Stimulated activated CD4-positive, alpha-beta T cell treated with anti-CD3 and anti-CD28 coated beads, Interleukin-2, amount 100 ng/mL, for 4 hours (primary cell): ENCODE measurements around the gene APRT.

ENCODE experiments used
- DNase-seq: peaks from one replicate; pipeline ENCODE4 v3.0.0-alpha.2; 2020; ENCODE audit warnings: low read depth

The APRT gene

DNA sequence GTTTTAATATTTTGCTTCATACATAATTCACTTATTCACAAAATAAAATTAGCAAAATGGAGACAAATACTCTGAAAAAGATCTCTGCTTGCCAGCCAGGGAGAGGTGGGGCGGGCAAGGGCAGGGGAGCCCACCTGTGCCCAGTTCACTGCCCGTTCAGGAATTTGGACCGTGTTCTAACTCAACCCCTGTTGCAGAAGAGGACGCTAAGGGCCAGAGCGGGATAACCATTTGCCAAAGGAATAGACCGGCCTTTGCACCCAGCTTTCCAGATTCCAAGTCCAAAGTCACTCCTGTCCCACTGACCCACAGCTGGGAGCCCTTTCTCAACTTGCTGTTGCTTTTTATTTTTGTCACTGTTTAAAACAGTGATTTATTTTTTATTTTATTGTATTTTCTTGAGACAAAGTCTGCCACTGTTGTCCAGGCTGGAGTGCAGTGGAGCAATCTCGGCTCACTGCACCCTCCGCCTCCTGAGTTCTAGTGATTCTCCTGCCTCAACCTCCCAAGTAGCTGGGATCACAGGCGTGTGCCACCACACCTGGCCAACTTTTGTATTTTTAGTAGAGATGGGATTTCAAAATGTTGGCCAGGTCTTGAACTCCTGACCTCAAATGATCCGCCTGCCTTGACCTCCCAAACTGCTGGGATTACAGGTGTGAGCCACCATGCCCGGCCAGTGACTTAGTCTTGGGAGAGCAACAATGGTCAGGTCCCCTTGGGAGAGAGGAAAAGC is 24.0 kb downstream of the APRT start:
- DNase-seq, result no peak

DNA sequence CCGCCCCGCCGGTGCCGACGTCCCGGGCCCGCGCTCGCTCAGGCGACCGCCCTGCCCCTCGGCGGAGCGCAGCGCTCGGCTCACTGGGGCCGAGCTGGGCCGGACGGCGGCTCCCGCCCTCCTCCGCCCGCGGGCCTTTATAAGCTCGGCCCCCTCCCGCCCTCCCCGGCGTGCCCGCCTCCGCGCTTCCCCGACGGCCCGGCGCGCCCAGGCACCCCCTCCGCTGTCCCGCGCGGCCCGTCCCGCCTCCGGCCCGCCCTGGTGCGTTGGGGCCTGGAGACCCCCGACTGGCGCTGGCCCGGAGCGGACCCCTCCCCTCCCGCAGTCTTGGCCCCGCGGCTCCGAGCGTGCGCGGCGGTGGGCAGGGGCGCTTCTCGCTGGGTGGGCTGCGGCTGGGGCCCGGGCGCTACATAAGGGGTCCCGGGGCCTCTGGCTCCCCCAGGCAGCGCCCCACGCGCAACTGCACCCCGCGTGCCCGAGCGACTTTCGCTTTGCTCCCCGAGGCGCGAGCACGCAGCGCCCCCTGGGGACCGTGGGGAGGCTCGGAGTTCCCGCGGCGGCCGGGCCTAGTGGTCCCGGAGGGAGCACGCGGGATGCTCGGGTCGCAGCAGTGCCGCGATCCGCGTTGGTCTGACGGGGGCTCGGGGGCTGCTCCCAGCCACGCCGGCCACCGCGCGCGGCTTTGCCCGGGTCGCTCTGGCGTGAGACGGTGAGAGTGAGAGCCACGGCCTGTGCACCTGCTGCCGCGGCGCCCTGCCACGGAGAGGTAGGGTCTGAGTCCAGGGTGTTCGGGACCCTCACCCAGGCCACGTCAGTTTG is 26.4 kb downstream of the APRT start, which contains the start of gene PIEZO1:
TSS of gene PIEZO1 (minus strand) at position 115 of the 819 bp plus-strand sequence. CDS start 256 bp downstream, outside the sequence.
- DNase-seq, result peak; percentile 84

DNA sequence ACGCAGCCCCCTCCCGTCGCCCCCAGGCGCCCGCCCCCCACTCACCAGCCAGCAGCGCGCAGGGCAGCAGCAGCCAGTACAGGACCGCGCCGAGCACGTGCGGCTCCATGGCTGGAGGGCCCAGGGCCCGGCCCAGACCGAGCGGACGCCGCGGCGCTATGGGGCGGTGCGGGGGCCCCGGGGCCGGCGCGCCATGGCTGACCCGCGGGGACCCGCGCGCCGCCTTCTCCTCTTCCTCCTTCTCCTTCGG is 26.9 kb downstream of the APRT start:
- no peak for DNase-seq

DNA sequence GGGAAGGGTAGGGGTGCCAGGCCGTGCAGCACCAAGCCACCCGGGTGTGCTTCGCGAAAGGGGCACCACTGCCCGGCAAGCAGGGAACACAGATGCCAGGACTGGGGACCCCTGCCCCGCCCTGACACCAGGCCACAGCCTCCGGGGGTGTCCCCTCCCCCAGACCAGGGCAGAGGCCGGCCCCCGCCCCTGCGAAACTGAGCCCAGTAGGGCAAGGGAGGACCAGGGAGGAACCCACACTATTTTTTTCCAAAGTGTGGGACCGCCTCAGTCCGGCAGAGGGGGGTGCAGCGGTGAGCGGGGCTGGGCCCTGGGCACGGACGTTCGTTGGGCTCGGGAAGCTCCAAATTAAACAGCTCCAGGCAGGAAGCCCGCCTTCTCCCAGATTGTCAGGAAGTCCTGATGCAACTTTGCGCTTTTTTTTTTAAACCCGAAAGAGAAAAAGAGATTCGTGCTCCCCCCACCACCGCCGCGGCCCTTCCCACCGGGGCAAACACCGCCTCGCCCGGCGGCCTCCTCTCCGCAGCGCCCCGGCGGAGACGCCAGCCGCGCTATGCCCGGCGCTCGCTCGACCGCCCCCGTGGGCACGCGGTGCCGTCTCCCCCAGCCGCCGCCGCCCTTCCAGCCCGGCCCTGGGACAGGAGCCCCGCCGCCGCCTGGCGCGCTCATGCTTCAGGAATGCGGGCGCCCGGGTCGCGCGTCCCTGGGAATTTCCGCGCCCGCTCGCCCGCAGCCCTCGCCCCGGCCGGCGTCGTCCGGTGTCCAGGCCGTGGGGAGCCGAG is 27.5 kb downstream of the APRT start:
- no peak for DNase-seq

DNA sequence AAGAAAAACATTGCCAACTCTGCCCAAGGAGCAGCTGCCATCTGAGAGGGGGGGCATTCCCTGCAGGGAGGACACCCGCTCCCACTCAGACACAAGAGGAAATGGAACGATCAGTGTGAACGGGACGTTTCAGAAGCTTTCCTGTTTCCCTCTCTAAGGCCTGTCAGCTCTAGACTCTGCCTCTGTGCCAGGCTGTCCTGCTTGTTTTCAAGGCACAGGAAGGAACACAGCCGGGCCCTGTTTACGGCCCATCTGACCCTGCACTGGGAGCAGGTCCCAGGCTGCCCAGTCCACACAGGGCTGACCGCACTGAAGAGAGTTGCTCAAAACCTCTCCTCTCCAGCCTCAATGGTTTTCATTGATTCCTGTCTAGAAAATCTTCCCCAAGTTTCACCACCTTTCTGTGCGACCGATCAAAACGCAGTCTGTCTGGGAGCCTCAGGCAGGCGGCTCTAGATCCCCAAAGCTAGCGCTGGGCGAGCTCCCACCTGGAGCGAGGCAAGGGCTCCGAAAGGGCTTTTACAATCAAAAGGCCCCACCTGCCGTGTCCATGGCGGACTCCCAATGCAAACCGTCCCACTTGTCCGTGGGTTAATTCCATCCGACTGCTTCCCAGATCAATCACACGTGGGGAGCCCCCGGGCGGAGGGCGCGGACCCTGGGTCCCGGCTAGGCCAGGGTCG is 28.2 kb downstream of the APRT start:
- DNase-seq, result no peak

DNA sequence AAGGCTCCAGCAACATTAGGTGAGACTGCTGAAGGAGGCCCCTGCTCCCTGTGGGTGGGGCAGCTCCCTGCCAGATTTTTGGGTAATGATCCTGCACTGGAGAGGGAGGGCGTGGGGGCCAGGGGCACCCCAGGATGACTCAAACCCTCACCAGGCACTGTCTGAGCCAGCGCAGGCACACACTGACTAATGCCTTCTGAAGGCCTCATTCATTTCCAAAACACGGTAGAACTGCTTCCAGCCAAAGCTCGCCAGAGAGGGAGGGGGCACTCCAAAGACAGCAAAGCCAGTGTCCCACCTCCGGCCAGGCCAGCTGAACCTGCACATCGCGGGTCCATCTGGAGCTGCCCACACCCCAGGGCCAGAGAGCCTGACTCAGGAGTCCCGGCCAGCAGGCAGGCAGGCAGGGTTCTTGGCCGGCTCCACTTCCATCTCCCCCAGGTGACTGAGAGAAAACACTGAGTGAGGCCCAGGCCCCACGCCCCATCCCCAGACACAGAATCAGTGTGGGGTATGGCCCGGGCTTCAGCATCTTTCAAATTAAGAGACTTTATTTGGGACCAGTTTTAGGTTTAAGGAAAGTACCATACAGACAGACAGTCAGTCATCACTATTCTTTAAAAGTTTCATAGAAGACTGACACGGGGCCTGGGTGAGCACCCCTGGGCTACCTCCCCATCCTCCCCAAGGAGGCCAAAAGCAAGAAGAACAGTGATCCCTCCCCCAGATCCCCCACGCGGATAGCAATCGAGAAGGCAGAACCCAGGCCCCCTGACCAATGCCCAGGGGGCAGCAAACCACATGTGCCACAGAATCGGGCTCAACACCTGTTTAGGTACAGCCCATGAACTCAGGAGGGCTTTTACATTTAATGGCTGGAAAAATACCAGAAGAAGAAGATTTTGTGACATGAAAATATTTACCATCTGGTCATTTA is 29.0 kb downstream of the APRT start:
- DNase-seq, result peak; percentile 73

DNA sequence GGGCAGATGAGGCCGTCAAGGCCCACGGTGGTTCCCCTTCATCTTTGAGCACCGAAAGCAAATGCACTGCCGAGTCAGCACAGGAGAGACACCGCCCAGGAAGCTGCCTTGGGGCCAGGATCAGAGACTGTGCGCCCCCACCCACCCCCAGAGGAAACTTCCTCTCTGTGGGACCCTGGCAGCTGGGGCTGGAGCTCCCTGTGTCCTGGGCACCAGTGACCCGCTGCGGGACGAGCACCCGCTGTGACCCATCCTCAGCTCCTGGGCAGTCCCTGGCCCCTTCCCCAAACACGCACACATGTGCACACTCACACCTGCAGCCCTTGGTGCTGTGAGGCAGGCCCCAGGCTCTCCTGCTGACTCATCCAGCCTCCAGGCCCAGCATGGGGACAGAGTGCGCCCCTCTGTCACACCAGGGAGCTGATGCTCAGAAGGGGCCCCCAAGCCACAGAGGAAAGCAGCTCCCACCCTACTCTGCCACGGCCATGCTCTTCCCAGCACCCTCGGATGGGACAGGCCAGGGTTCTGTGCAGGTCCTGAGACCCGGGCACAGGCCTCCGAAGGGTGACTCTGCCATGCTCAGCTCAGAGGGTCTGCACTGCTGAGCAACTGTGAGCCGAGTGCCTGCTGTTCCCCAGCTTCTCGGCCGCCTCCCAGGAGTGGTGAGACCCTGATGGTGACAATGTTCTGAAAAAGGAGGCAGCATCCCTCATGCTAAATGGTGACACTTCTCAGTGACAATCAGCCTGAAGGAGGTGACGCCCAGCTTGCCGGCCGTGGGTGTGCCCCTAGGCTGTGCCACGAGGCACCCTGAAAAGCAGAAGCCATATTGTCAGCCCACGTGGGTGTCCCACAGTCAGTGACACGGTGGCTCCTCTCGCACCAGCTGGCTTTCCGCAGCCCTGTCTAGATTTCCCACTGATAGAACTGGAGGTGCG is 30.3 kb downstream of the APRT start:
- DNase-seq, result peak; percentile 71

DNA sequence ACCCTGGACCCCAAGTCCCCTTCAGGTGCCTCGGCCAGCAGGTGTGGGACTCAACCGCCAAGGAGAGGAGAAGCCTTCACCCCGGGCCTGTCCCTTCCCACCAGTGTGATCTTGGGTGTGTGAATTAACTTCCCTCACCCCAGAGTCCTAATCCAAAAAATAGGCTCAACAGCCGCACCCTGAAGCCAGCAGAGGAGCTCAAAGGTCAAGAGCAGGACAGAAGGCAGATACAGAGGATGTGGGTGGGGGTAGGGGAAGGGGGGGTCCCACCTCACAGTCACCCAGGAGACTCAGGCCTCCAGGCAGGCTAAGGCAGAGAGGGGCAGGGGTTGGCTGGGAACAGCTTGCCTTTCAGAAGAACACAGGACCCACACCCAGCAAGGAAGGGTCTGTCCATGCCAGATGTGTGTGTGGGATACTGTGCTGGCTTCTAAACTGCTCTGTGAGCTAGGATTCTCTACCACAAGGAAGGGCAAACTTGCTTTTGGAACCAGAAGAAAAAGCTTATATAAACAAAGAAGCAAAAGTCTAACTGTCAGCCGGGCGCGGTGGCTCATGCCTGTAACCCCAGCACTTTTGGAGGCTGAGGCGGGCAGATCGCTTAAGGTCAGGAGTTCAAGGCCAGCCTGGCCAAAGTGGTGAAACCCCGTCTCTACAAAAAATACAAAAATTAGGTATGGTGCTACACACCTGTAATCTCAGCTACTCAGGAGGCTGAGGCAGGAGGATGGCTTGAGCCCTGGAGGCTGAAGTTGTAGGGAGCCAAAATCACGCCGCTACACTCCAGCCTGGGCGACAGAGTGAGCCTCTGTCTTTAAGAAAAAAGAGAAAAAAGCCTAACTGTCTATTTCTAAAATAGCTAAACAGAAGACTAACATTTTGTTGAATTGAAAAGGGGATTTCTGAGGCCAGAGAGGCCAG is 31.3 kb downstream of the APRT start:
- DNase-seq, result no peak

DNA sequence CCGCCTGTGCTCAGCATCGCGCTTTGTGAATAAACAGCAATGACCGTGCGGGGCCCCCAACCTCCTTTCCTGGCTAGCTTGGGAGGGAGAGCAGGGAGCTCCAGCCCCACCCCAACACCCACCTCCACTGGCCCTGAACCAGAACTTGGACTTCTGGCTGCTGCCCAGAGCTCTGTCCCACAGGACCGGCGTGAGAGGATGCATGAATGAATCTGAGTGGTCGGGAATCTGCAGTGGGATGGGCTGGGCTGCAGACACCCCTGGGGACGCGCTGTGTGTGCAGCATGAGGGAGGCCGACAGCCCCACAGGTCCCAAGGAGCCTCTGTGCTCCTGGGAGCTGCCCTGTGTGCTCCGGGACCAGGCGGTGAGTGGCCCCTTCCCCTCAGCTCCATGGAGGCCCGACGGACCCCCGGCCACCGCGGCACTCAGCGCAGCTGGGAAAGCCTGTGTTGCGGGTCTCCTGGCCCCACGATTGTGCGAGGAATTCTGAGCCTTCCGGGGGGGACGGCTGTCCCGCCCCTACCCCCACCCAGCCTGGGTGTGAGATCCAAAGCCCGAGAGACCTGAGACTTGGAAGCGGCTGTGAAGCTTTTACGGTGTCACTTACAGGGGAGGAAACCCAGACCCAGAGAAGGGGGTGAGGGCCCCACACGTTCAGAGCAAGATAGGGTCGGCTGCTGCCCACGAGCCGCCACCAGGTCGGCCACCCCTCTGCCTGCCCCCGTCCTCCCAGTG is 32.2 kb downstream of the APRT start:
- DNase-seq, result no peak

DNA sequence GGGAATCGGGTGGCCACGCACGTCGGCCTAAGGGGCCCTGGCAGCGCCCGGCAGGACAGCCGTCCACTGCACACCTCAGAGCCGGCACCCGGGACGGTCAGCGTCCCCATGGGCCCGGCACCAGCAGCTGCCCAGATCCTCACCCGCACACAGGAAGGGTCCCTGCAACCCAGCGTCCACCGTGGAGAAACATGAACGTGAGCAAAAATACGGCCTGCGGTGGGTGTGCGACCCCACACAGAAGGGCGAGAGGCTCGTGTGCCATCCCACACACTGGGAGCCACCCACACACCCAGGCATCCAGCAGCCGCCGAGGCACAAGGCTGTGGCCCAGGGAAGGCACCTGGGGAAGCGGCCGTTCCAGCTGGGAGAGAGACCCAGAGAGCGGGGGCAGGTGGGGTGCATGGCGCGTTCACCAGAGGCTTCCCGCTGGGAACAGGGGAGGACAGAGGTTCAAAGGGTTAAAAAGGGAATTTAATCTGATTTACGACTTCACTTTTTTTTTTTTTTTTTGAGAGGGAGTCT is 33.1 kb downstream of the APRT start:
- no peak for DNase-seq

DNA sequence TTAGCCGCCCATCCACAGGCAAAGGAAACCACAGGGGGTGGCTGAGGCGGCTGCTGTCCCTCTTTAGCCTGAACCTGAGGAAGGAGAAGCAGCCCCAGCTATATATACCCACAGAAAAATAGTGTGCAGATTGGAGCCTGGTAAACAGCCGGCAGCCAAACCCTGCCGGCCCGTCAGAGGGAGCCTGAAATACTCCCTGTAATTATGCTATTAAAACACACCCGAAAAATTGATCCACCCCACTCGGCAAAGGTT is 33.5 kb downstream of the APRT start:
- no peak for DNase-seq

DNA sequence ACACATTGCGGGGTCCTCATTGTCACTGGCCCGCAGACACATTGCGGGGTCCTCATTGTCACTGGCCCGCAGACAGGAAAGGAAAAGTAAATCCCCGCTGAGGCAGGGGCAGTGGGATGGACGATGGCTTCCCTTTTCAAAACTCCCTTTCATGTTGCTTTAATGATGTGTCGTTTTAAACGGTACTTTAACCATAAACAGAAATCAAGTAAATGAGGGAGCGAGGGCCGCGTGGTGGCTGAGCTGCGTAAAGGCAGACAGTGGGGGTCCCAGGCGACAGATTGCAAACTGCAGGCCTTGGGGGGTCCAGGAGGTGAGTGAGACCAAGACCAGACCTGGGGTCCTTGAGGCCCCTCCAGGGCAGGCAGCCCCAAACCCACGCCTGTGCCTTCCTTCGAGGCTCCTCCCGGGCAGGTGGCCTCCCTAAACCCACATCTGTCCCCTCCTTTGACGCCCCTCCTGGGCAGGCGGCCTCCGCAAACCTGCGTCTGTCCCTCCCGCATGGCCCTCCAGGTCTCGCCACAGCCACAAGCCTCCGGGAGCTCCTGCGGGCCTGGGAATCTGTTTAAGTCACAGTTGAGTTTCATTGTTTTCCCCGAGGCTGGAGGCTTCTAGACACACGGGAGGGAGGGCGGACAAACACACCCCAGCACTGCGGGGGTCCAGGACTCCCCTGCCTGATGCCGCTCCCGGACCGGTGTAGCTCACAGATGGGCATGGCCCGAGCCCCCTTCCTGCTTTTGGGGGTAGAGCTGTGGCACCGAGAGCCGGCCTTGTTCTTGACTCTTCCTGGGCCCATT is 34.1 kb downstream of the APRT start:
- DNase-seq, result no peak

DNA sequence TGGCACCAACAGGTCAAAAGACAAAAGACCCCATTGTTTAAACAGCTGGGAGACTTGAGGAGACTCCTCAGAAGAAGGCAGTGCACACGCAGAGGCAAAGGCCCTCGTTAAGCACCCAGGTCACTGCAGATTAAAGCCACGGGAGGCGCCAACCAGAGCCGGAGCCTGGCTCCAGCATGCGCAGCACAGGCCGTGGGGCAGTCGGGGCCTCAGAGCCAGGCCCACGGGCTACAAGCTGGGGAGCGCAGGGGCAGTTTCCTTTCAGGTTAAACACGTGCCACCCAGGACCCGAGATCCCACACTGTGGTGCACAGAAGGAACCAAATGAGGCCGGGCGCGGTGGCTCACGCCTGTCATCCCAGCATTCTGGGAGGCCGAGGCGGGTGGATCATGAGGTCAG is 35.9 kb downstream of the APRT start:
- DNase-seq, result no peak

DNA sequence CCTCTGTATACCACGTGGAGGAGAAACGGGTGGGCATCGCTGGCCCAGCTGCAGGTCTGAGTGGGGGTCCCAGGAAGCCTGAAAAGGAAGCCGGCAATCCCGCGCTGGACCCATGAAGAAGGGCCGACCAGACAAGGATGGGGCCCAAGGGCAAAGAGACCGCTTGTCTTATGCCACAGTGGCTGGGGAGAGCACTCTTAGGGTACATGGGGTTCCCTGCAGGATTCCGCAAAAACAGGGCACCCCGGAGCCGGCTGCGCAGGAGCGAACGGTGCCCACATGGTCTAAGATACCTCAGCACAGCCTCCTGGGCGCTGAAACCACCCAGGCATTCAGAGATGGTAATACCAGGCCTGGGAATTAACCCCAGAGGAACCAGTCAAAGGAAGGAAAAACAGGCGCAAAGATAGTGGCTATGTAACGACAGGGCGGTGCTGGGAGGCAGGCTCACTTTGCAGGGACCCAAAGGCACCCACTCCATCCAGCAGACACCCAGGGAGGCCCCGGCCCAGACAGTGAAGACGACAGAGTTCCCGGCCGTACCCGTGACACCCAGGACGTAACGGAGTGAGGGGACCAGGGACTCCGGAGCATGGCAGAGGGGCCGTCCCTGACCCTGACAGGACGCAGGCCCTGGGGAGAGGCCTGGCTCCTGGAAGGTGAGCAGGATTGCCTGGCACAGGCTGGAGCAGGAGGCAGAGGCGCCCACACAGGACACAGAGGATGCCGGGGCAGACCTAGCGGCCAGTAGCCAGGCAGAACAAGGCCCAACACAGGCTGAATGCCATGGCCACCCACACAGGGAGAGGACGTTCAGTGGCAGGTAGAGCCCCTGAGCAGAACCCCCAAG is 37.0 kb downstream of the APRT start:
- DNase-seq, result no peak

DNA sequence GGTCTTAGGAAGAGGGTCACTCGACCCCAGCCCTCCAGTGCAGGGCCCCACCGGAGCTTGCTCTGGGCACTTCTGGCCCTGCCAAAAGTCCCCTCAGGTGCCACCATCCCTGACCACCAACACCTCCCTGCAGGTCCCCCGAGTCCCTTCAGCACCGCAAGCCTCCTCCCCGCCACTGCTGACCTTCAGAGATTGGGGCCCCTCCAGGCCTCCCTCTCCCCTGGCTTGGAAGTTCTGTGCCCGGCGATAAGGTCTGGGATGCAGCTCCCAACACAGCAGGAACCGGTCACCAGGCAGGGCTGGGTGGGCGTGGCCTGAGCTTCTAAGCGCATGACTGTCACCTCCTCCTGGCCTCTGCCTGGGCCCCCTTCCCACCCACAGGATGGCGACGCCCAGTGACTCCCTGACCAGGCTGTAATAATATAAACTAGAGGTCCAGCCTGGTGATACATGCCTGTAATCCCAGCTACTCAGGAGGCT is 37.9 kb downstream of the APRT start:
- no peak for DNase-seq
